ENCODE data around the gene SOX5.

The SOX5 gene

DNA sequence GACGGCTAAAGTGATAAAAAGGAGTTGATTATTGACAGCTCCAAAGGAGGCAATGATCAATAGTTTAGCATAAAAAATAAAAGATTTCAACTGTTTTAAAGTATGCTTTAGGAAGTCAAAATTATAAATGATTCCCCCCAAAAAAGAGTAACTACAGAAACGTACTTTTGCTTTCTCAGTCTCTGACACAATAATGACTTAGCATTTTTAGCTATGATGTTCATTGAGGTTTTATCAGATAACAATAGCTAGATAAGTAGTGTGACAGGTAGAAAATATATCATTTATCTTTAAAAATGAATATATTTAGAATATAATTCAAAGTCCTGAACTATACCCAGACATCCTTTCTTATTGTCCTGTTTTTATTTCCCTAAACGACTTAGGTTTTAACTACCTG is 352.9 kb downstream of the SOX5 start:
- TF ChIP-seq, protein P1, sequence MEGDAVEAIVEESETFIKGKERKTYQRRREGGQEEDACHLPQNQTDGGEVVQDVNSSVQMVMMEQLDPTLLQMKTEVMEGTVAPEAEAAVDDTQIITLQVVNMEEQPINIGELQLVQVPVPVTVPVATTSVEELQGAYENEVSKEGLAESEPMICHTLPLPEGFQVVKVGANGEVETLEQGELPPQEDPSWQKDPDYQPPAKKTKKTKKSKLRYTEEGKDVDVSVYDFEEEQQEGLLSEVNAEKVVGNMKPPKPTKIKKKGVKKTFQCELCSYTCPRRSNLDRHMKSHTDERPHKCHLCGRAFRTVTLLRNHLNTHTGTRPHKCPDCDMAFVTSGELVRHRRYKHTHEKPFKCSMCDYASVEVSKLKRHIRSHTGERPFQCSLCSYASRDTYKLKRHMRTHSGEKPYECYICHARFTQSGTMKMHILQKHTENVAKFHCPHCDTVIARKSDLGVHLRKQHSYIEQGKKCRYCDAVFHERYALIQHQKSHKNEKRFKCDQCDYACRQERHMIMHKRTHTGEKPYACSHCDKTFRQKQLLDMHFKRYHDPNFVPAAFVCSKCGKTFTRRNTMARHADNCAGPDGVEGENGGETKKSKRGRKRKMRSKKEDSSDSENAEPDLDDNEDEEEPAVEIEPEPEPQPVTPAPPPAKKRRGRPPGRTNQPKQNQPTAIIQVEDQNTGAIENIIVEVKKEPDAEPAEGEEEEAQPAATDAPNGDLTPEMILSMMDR (IDR thresholded peaks at IDR 0.05; ENCODE audit: low read depth, low read length, missing control alignments), result no peak
- no peak for DNase-seq (ENCODE audit: low read depth)
- no peak overlapping the region for H3K4me3 ChIP-seq (ENCODE audit: low read depth, low read length)

DNA sequence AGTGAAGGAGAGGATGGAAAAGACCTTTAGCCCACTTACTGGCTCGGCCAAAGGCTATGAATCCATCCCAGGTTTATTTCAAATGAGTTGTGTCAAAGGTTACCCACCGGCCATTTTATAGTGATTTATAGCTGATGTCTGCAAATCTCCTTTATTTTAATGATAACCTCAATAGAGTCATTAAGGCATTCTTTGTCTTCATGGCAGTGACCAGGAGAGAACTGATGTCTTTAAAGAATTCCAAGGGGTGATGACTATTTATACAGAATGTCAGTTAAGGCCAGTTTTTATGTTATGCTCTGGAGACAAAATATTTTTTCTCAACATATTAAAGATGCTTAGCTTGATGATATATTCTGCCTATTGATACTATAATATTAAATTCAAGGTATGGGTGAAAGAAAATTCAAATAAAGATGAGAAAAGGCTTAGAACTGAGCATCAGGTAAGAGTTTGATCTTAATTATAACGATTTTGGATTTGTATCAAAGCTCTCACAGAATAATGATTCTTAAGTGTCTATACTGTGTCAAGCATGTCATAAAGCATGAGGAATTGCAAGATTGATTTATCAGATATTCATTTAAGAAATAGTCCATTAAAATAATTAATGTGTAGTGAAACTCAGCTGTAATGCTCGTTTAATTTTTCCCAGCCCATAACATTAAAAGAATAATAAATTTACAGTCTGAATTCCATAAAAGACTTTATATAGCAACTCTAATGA is 361.5 kb downstream of the SOX5 start:
- DNase-seq (ENCODE audit: low read depth), result no peak
- TF ChIP-seq, protein P1 (IDR thresholded peaks at IDR 0.05; ENCODE audit: low read depth, low read length, missing control alignments), result no peak
- H3K4me3 ChIP-seq (ENCODE audit: low read depth, low read length), result no peak overlapping the region

DNA sequence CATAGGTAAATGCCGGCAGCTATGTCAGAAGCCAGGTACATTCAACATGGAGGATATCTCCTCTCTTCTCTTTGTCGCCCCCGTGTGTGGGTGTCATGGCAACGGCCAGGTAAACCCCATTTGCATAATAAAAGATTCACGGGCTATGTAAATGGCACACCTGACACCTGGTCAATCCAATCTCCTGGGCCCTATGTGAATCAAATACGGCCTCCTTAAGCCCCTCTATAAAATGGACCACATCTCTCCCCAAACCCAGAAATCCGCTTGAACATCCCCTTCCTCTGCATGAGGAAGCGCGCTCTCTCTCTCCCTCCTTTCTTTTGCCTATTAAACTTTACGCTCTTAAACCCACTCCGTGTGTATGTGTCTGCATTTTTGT is 363.7 kb downstream of the SOX5 start:
- DNase-seq (ENCODE audit: low read depth), result no peak
- H3K4me3 ChIP-seq (ENCODE audit: low read depth, low read length), result no peak overlapping the region
- TF ChIP-seq, protein P1 (IDR thresholded peaks at IDR 0.05; ENCODE audit: low read depth, low read length, missing control alignments), result no peak

DNA sequence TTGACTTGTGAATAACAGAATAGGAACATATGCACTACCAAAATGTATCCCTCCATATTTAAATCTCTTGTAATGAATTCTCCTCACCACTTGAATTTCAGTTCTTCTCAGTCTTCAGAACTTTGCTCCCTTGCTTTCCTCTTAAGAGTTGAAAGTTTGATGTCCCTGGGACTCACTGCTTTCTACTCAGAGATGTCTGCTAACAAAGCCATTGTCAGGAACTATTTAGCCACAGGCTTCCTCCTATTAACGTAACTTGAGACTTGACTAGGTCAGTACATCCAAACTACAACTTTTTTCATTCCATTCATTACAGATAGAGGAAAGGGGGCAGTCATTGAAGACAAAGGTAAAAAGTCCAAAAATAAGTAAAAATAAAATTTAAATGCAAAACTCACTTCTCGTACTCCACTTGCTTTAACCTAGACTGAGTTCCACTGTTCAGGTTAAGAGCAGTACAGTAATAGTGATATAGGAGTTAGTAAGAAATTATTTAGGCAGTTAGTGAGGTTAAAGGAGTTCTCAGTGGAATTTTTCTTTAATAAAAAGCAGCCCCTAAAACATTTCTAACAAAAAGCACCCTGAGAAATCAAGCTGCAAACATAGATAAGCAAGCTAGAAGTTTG is 364.2 kb downstream of the SOX5 start:
- no peak for DNase-seq (ENCODE audit: low read depth)
- TF ChIP-seq, protein P1 (IDR thresholded peaks at IDR 0.05; ENCODE audit: low read depth, low read length, missing control alignments), result no peak

DNA sequence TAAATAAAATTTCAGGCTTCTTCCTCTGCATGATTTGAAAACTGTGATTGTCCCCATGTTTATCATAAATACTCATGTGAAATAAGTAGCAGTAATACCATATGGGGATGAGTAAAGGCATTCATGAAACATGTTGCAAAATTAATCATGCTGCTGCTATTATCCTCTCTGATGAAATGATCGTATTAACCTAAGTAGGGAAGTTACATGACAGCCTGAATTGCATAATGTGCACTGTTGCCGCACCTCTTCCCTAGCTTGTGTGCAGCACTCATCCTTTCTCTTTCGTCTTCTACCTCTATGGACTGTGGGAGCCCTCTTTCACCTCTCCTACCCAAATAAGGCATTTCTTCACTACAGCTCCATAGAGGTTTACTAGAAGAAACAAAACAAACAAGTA is 367.6 kb downstream of the SOX5 start:
- no peak overlapping the region for H3K4me3 ChIP-seq (ENCODE audit: low read depth, low read length)
- DNase-seq (ENCODE audit: low read depth), result no peak
- TF ChIP-seq, protein P1 (IDR thresholded peaks at IDR 0.05; ENCODE audit: low read depth, low read length, missing control alignments), result no peak

More for the DNA sequence above, 364.2 kb downstream of the SOX5 start:
- no peak overlapping the region for H3K4me3 ChIP-seq (ENCODE audit: low read depth, low read length)

DNA sequence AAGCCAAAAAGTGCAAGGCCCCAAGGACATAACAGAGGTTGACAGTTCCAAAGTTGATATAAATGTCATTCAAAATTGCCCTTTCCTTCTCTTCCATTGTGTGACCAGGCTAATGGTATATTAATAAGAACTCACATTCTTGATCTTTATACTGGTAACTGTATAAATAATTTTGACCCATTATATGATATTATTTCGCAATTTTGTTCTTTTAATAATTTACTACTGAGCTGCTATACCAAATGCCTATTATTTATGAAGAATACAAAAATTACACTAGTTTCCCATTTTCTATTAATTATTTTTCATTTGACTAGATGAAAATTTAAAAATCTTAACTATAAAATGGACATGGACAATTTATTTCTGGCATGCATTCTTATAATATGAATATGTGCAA is 370.2 kb downstream of the SOX5 start:
- DNase-seq (ENCODE audit: low read depth), result no peak
- no peak overlapping the region for H3K4me3 ChIP-seq (ENCODE audit: low read depth, low read length)
- TF ChIP-seq, protein P1 (IDR thresholded peaks at IDR 0.05; ENCODE audit: low read depth, low read length, missing control alignments), result no peak

DNA sequence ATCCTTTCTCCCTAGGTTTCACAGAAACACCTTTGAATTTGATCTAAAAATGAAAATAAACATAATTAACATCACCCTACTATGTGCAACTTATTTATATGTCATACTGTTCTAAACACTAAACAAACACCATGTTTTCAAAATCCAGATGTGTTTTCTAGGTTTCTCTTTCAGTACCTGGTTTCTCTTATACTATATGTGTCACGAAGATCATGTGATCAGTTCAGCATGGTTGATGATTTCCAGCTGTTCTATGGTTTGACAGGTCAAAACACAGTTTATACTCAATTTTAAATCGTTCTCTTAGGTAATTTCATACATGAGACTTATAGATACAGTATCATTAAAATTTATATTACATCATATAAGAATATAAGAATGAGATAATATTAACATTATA is 373.1 kb downstream of the SOX5 start:
- no peak overlapping the region for H3K4me3 ChIP-seq (ENCODE audit: low read depth, low read length)
- TF ChIP-seq, protein P1 (IDR thresholded peaks at IDR 0.05; ENCODE audit: low read depth, low read length, missing control alignments), result no peak
- no peak for DNase-seq (ENCODE audit: low read depth)

Measured in GM12864 (cell line).